GM12873 (cell line): ENCODE data around the gene RASGEF1C.

Experiments
- CTCF ChIP-seq: IDR thresholded peaks from 2 replicates; pipeline ENCODE4 v1.5.1; 2012; ENCODE audit warnings: low read depth, mild to moderate bottlenecking, moderate library complexity, low read length, control low read depth; ENCODE audit not compliant: insufficient read depth; ENCODE audit errors: missing control alignments

Gene RASGEF1C

GRCh38 chr5:180216646-180217171, 7.7 kb upstream of the RASGEF1C start:
- TF ChIP-seq CTCF, result no peak

GRCh38 chr5:180215783-180216630, 7.0 kb upstream of the RASGEF1C start:
- TF ChIP-seq CTCF, result no peak

- no peak for TF ChIP-seq CTCF
Measured at GRCh38 chr5:180214870-180215770, 6.1 kb upstream of the RASGEF1C start.

GRCh38 chr5:180213657-180214207, 4.7 kb upstream of the RASGEF1C start:
- no peak for TF ChIP-seq CTCF

- TF ChIP-seq CTCF, result no peak
Measured at GRCh38 chr5:180213256-180213600, 4.2 kb upstream of the RASGEF1C start.

- TF ChIP-seq CTCF, result no peak
Measured at GRCh38 chr5:180212363-180213255, 3.6 kb upstream of the RASGEF1C start.
